ENCODE results near the gene IL5.
"Not testable (repeated sequence)": the region's sequence is repeated elsewhere in the genome, so short reads cannot be mapped to it uniquely, and the experiment has no call there.

The IL5 gene

DNA sequence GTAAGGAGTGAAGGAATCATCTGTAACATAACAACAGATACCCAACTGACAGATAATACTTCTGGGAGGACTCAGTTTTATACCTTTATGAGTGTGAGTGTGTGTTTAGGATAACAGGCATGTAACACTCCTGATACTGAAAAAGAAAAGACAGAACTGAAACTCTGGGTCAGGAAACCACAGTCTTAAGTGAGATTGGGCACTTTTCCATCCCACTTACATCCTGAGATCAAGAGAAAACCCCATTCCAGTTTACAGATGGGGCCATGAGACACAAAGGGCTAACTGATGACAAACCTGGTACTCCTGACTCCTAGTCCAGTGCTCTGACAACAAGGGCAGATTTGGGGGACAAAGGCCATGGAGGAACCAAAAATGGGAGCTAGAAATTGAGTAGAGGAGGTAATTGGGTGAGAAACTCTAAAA is 18.0 kb downstream of the IL5 start:
- DNase-seq (ENCODE audit: extremely low spot score), result peak; percentile 51
- ChIA-PET POLR2A (interaction anchor here (0.6 kb wide), 2 partner anchors 88 to 108 kb away, joined by 3 read pairs; no protein-coding TSS in a partner anchor), CTCF (interaction anchor here (1.1 to 6.0 kb wide), 17 partner anchors 11 to 359 kb away, joined by 3 to 67 read pairs (median 11); partner anchors contain the start of genes GDF9, IL5 and UQCRQ)
- TF ChIP-seq, protein P1, sequence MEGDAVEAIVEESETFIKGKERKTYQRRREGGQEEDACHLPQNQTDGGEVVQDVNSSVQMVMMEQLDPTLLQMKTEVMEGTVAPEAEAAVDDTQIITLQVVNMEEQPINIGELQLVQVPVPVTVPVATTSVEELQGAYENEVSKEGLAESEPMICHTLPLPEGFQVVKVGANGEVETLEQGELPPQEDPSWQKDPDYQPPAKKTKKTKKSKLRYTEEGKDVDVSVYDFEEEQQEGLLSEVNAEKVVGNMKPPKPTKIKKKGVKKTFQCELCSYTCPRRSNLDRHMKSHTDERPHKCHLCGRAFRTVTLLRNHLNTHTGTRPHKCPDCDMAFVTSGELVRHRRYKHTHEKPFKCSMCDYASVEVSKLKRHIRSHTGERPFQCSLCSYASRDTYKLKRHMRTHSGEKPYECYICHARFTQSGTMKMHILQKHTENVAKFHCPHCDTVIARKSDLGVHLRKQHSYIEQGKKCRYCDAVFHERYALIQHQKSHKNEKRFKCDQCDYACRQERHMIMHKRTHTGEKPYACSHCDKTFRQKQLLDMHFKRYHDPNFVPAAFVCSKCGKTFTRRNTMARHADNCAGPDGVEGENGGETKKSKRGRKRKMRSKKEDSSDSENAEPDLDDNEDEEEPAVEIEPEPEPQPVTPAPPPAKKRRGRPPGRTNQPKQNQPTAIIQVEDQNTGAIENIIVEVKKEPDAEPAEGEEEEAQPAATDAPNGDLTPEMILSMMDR (IDR thresholded peaks at IDR 0.05; ENCODE audit: control extremely low read depth, extremely low read depth, low read depth, missing control alignments), result no peak

DNA sequence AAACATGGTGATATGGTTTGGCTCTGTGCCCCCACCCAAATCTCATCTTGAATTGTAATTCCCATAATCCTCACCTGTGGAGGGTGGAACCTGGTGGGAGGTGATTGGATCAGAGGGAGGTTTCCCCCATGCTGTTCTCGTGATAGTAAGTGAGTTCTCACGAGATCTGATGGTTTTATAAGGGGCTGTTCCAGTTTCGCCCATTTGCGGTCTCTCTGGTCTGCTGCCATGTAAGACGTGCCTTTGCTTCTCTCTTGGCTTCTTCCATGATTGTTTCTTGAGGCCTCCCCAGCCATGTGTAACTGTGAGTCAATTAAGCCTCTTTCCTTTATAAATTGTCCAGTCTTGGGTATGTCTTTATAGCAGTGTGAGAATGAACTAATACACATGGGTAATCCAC is 18.4 kb downstream of the IL5 start:
- POLR2A ChIA-PET; DNase-seq (ENCODE audit: extremely low spot score): not testable (repeated sequence)
- CTCF ChIA-PET, result interaction anchor here (1.4 to 6.0 kb wide), 4 partner anchors 12 to 347 kb away, joined by 3 to 67 read pairs (median 48); no protein-coding TSS in a partner anchor

DNA sequence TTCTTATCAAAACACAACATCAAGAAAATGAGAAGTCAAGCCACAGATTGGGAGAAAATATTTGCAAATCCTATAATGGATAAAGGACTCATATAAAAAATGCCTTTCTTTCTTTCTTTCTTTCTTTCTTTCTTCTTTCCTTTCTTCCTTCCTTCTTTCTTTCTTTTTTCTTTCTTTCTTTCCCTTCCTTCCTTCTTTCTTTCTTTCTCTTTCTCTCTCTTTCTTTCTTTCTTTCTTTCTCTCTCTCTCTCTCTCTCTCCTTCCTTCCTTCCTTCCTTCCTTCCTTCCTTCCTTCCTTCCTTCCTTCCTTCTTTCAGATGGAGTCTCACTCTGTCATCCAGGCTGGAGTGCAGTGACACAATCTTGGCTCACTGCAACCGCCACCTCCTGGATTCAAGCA is 21.3 kb downstream of the IL5 start:
- DNase-seq (ENCODE audit: extremely low spot score); POLR2A ChIA-PET; CTCF ChIA-PET: not testable (repeated sequence)

DNA sequence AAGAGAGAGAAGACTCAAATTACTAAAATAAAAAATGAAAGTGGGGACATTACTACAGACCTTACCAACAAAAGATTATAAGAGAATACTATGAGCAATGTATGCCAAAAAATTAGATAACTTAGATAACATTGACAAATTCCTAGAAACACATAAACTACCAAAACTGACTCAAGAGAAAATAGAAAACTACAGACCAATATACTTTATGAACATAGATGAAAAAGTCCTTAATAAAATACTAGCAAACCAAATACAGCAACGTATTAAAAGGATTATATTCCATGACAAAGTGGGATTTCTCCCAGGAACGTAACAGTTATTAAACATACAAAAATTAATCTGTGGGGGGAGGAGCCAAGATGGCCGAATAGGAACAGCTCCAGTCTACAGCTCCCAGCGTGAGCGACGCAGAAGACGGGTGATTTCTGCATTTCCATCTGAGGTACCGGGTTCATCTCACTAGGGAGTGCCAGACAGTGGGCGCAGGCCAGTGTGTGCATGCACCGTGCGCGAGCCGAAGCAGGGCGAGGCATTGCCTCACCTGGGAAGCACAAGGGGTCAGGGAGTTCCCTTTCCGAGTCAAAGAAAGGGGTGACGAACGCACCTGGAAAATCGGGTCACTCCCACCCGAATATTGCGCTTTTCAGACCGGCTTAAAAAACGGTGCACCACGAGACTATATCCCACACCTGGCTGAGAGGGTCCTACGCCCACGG is 29.5 kb downstream of the IL5 start:
- CTCF ChIA-PET; POLR2A ChIA-PET; DNase-seq (ENCODE audit: extremely low spot score): not testable (repeated sequence)

DNA sequence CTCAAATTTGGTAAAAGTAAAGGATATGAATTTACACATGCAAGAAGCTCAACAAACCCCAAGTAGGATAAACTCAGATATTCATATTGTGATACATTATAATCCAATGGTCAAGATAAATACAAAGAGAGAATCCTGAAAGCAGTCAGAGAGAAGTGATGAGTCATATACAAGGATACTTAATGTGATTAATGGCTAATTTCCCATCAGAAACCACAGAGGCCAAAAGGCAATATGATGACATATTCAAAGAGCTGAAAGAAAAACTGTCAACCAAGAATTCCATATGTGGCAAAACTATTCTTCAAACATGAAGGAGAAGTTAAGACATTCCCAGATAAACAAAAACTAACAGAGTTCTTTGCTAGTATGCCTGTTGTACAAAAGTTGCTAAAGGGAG is 33.2 kb downstream of the IL5 start:
- POLR2A ChIA-PET, result no interaction called here
- CTCF ChIA-PET, result interaction anchor here (1.0 to 4.5 kb wide), 6 partner anchors 10 to 309 kb away, joined by 3 to 24 read pairs (median 11); no protein-coding TSS in a partner anchor
- no peak for DNase-seq (ENCODE audit: extremely low spot score)
- TF ChIP-seq, protein P1 (IDR thresholded peaks at IDR 0.05; ENCODE audit: control extremely low read depth, extremely low read depth, low read depth, missing control alignments), result no peak

DNA sequence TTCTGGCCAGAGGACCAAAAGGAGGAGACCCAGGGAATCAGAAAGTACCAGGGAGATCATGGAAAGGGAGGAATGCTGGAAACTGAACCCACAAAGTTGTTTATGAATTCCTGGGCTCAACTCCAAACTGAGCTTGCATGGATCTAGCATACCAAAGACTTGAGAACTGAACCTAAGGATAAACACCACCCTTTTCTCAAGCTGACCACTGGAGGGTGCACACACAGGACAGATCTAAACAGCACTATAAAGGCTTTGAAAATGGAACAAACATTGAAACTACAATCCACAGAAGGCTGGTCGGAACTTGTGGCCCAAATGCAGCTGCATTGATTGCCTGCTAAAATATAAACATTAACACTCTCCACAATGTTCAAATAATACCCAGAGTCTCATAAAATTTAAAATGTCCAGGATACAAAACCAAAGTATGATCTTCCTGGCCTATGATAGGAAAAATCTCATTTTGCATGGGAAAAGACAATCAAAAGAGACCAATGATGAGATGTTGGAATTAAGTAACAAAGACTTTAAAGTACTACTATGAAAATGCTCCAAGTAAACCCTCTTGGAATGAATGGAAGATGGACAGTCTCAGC is 37.1 kb downstream of the IL5 start:
- CTCF ChIA-PET, result interaction anchor here (0.7 to 13.1 kb wide), 29 partner anchors 10 to 366 kb away, joined by 3 to 255 read pairs (median 3); partner anchors contain the start of genes IRF1 and SLC22A5
- POLR2A ChIA-PET, result interaction anchor here (0.8 kb wide), 1 partner anchor 16 kb away, joined by 4 read pairs; the partner anchor contains the start of gene IRF1
- TF ChIP-seq, protein P1 (IDR thresholded peaks at IDR 0.05; ENCODE audit: control extremely low read depth, extremely low read depth, low read depth, missing control alignments), result peak; percentile 74
- DNase-seq (ENCODE audit: extremely low spot score), result peak; percentile 62

DNA sequence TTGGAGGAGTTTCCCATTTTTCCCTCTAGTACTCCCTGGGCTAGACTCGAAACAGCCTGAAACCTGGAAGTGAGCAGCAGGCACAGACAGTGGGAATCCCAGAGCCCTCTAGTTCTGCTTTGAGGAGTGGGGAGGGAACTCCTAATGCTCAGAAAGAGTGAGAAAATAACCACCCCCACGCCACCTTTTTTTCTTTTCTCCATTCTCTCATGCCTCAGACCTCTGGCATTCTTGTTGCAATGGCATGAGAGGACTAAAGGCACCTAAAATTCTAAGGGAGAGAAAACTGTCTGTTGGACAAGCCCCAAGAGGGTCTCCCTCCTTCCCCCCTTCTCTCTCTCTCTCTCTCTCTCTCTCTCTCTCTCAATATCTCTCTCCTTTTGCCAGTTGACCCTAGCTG is 37.7 kb downstream of the IL5 start:
- POLR2A ChIA-PET, result interaction anchor here (0.8 kb wide), 1 partner anchor 15 kb away, joined by 4 read pairs; the partner anchor contains the start of gene IRF1
- TF ChIP-seq, protein P1 (IDR thresholded peaks at IDR 0.05; ENCODE audit: control extremely low read depth, extremely low read depth, low read depth, missing control alignments), result no peak
- CTCF ChIA-PET, result interaction anchor here (0.7 to 13.1 kb wide), 25 partner anchors 9 to 367 kb away, joined by 3 to 255 read pairs (median 3); partner anchors contain the start of genes IRF1, SLC22A4 and SLC22A5
- no peak for DNase-seq (ENCODE audit: extremely low spot score)

DNA sequence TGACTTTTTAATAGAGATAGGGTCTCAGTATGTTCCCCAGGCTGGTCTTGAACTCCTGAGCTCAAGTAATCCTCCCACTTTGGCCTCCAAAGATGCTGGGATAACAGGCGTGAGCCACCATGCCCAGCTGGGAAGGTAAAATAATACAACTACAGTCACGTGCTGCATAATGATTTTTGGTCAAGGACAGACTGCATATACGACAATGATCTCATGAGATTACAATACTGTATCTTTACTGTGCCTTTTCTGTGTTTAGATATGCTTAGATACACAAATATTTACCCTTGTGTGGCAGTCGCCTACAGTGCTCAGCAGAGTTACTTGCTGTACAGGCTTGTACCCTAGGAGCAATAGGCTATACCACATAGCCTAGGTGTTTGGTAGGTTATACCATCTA is 38.6 kb downstream of the IL5 start:
- ChIA-PET POLR2A (interaction anchor here (0.6 kb wide), 1 partner anchor 22 kb away, joined by 5 read pairs; no protein-coding TSS in a partner anchor), CTCF (interaction anchor here (0.8 to 13.1 kb wide), 9 partner anchors 8 to 324 kb away, joined by 3 to 255 read pairs (median 7); partner anchors contain the start of genes IRF1 and SLC22A4)
- no peak for DNase-seq (ENCODE audit: extremely low spot score)
- TF ChIP-seq, protein P1 (IDR thresholded peaks at IDR 0.05; ENCODE audit: control extremely low read depth, extremely low read depth, low read depth, missing control alignments), result no peak

All from GM10248 (cell line).